Loucy (cell line): ENCODE measurements around the gene HELT.

Experiments used
- H2AFZ ChIP-seq: fragments of 200-600 bp; sonication (generic); 2 replicates; pipeline ENCODE4 v1.6.0; 2016; ENCODE audit warnings: antibody characterized with exemption, mild to moderate bottlenecking, low read length, moderate library complexity
- H3F3A ChIP-seq: fragments of 200-600 bp; 2 replicates; pipeline ENCODE4 v1.6.0; 2016; ENCODE audit warnings: antibody characterized with exemption, low read depth, mild to moderate bottlenecking
- H3K27me3 ChIP-seq: fragments of 200-600 bp; sonication (generic); 2 replicates; pipeline ENCODE4 v1.6.1; 2014; ENCODE audit warnings: low read length, mild to moderate bottlenecking; ENCODE audit not compliant: insufficient read depth, poor library complexity, severe bottlenecking
- H3K36me3 ChIP-seq: fragments of 200-600 bp; sonication (generic); 2 replicates; pipeline ENCODE4 v1.6.1; 2016; ENCODE audit warnings: low read length; ENCODE audit not compliant: insufficient read depth
- H3K4me1 ChIP-seq: fragments of 200-600 bp; sonication (generic); 2 replicates; pipeline ENCODE4 v1.5.1; 2014; ENCODE audit warnings: low read length, mild to moderate bottlenecking; ENCODE audit not compliant: insufficient read depth, poor library complexity, severe bottlenecking
- H3K4me2 ChIP-seq: fragments of 200-600 bp; sonication (generic); 2 replicates; pipeline ENCODE4 v1.6.0; 2014; ENCODE audit warnings: antibody characterized with exemption, low read length, low read depth, mild to moderate bottlenecking; ENCODE audit not compliant: poor library complexity, severe bottlenecking
- H3K4me3 ChIP-seq: fragments of 200-600 bp; sonication (generic); 2 replicates; pipeline ENCODE4 v1.5.1; 2014; ENCODE audit warnings: low read length, mild to moderate bottlenecking, mixed read lengths; ENCODE audit not compliant: poor library complexity, severe bottlenecking
- H3K79me2 ChIP-seq: fragments of 200-600 bp; sonication (generic); 2 replicates; pipeline ENCODE4 v1.6.1; 2014; ENCODE audit warnings: low read length; ENCODE audit not compliant: insufficient read depth
- H3K9ac ChIP-seq: fragments of 200-600 bp; sonication (generic); 2 replicates; pipeline ENCODE4 v1.6.0; 2014; ENCODE audit warnings: mild to moderate bottlenecking, low read depth, low read length, moderate library complexity; ENCODE audit not compliant: poor library complexity, severe bottlenecking
- H3K9me2 ChIP-seq: fragments of 200-600 bp; sonication (generic); replicated peaks from 2 replicates; pipeline ENCODE4 v1.6.1; 2016; ENCODE audit warnings: low read depth, low read length, mixed read lengths
- H3K9me3 ChIP-seq: fragments of 200-600 bp; sonication (generic); 2 replicates; pipeline ENCODE4 v1.6.1; 2014; ENCODE audit warnings: mild to moderate bottlenecking, antibody characterized with exemption, low read length, low read depth; ENCODE audit not compliant: insufficient read depth
- H4K20me1 ChIP-seq: fragments of 200-600 bp; sonication (generic); 2 replicates; pipeline ENCODE4 v1.6.0; 2014; ENCODE audit warnings: antibody characterized with exemption, low read length, mild to moderate bottlenecking; ENCODE audit not compliant: insufficient read depth, poor library complexity, severe bottlenecking
- CTCF ChIP-seq: fragments of 200-600 bp; sonication (generic); conservative IDR thresholded peaks from 2 replicates; pipeline ENCODE4 v1.5.1; 2014; ENCODE audit warnings: mild to moderate bottlenecking, antibody characterized with exemption, low read length
- EZH2phosphoT487 ChIP-seq: fragments of 200-600 bp; IDR thresholded peaks from 2 replicates; pipeline ENCODE4 v1.6.1; 2018; ENCODE audit warnings: antibody characterized with exemption, mild to moderate bottlenecking, moderate library complexity, borderline replicate concordance

Gene HELT

GRCh38 chr4:184991860-184992259 is 26.4 kb upstream of the HELT start:
- Histone ChIP-seq H3K9ac (no peak overlapping the region), H3F3A (no peaks in the 10 kb centered on the region), H3K79me2 (no peaks in the 10 kb centered on the region), H4K20me1 (no peaks in the 10 kb centered on the region), H3K4me3 (no peak overlapping the region), H3K36me3 (no peaks in the 10 kb centered on the region), H3K9me2 (no peaks in the 10 kb centered on the region), H3K4me2 (no peak overlapping the region), H3K9me3 (no peaks in the 10 kb centered on the region), H2AFZ (no peak overlapping the region), H3K27me3 (no peaks in the 10 kb centered on the region), H3K4me1 (no peaks in the 10 kb centered on the region)
- TF ChIP-seq CTCF (no peak), EZH2phosphoT487 (no peak)

- Histone ChIP-seq H3K4me2 (no peak overlapping the region), H3K79me2 (no peaks in the 10 kb centered on the region), H3K36me3 (no peaks in the 10 kb centered on the region), H2AFZ (no peak overlapping the region), H3F3A (no peaks in the 10 kb centered on the region), H3K4me1 (no peaks in the 10 kb centered on the region), H3K9ac (no peak overlapping the region), H4K20me1 (no peaks in the 10 kb centered on the region), H3K9me2 (no peaks in the 10 kb centered on the region), H3K27me3 (no peaks in the 10 kb centered on the region), H3K4me3 (no peak overlapping the region), H3K9me3 (no peaks in the 10 kb centered on the region)
- no peak for TF ChIP-seq EZH2phosphoT487
- TF ChIP-seq CTCF = no peak
These were observed 25.9 kb upstream of the HELT start for GRCh38 chr4:184992422-184992821.

GRCh38 chr4:184993247-184993646 is 25.0 kb upstream of the HELT start:
- no peak for TF ChIP-seq EZH2phosphoT487
- no peak for TF ChIP-seq CTCF
- H3K9ac ChIP-seq = no peak overlapping the region

More at GRCh38 chr4:184993247-184993646, 25.0 kb upstream of the HELT start:
- H3K4me3 ChIP-seq = no peak overlapping the region
- H3K4me2 ChIP-seq = no peak overlapping the region
- H3K27me3 ChIP-seq = no peaks in the 10 kb centered on the region
- H3K79me2 ChIP-seq = no peaks in the 10 kb centered on the region
- no peaks in the 10 kb centered on the region for H3K9me2 ChIP-seq
- no peaks in the 10 kb centered on the region for H3K36me3 ChIP-seq
- no peaks in the 10 kb centered on the region for H3K9me3 ChIP-seq
- H2AFZ ChIP-seq = no peak overlapping the region
- no peaks in the 10 kb centered on the region for H4K20me1 ChIP-seq
- no peaks in the 10 kb centered on the region for H3F3A ChIP-seq
- no peaks in the 10 kb centered on the region for H3K4me1 ChIP-seq
